Caco-2 (cell line): Measurements from ENCODE around the gene CCDC102B. TPM values are rescaled to one million over a fixed set of nuclear protein-coding genes. Genes with fewer than 3 reads are reported as not detected.

Experiments
- BruUV-seq: library from RNA; stranded (reverse); fragments of 400-500 nt; replicated peaks from 2 replicates; lab custom pipeline; 2021; lab: Mats Ljungman, UMichigan
- CTCF ChIA-PET: fragments of 300-600 bp; sonication (Branson Sonifier 250); formaldehyde crosslinking; loops from one replicate; lab custom pipeline; 2022; ENCODE audit warnings: antibody characterized with exemption; lab: Charles Lee
- POLR2A ChIA-PET: fragments of 300-600 bp; sonication (Branson Sonifier 250); formaldehyde crosslinking; loops from one replicate; lab custom pipeline; 2022; ENCODE audit warnings: antibody characterized with exemption; lab: Charles Lee
- DNase-seq, 2 experiments: peaks; one replicate each; pipeline versions ENCODE4 v3.0.0 to v3.0.0-alpha.2; 2020 to 2022
- H3K27me3 ChIP-seq: replicated peaks from 2 replicates; pipeline ENCODE4 v1.6.0; 2011; ENCODE audit warnings: low read length; ENCODE audit not compliant: control insufficient read depth, insufficient read depth
- H3K36me3 ChIP-seq: 2 replicates; pipeline ENCODE4 v1.5.1; 2011; ENCODE audit warnings: low read length; ENCODE audit not compliant: control insufficient read depth, insufficient read depth
- H3K4me1 ChIP-seq: fragments of 250-450 bp; sonication (Bioruptor Pico); 2 replicates; pipeline ENCODE4 v1.5.1; 2020; ENCODE audit warnings: mild to moderate bottlenecking
- H3K4me3 ChIP-seq: 2 replicates; pipeline ENCODE4 v1.5.1; 2011; ENCODE audit warnings: low read depth, mild to moderate bottlenecking, control low read depth, low read length
- H3K9me3 ChIP-seq: fragments of 250-450 bp; sonication (Bioruptor Pico); 2 replicates; pipeline ENCODE4 v1.5.1; 2020; ENCODE audit warnings: mild to moderate bottlenecking, moderate library complexity
- H3K27ac Mint-ChIP-seq: one replicate; pipeline ENCODE4 v1.8.0; 2022; ENCODE audit warnings: mixed read lengths; ENCODE audit not compliant: unreplicated experiment
- H3K27me3 Mint-ChIP-seq: one replicate; pipeline ENCODE4 v1.8.0; 2022; ENCODE audit warnings: mixed read lengths; ENCODE audit not compliant: insufficient read depth, unreplicated experiment
- H3K36me3 Mint-ChIP-seq: one replicate; pipeline ENCODE4 v1.8.0; 2022; ENCODE audit warnings: mild to moderate bottlenecking, mixed read lengths; ENCODE audit not compliant: insufficient read depth, unreplicated experiment
- H3K4me1 Mint-ChIP-seq: one replicate; pipeline ENCODE4 v1.8.0; 2022; ENCODE audit warnings: low read depth, mixed read lengths; ENCODE audit not compliant: unreplicated experiment
- H3K4me3 Mint-ChIP-seq: one replicate; pipeline ENCODE4 v1.8.0; 2022; ENCODE audit warnings: mild to moderate bottlenecking, moderate library complexity, mixed read lengths; ENCODE audit not compliant: unreplicated experiment
- H3K9me3 Mint-ChIP-seq: one replicate; pipeline ENCODE4 v1.8.0; 2022; ENCODE audit warnings: mixed read lengths; ENCODE audit not compliant: unreplicated experiment
- intact Hi-C: fragments of 100-400 bp; cut with micrococcal nuclease; formaldehyde crosslinking; loops from one replicate; pipeline ENCODE4 v1.10.0; 2022; ENCODE audit not compliant: unreplicated experiment
- total RNA-seq: library from RNA; stranded (reverse); gene quantifications from 2 replicates; pipeline ENCODE4 v1.2.3, GENCODE V29; 2022
- TF ChIP-seq, protein P1 (sequence below), 2 experiments: fragments of 200-600 bp in 1 of 2; IDR thresholded peaks; 1 replicate in 1 of 2; 2 replicates in 1 of 2; pipeline versions ENCODE4 v1.5.1 to v1.8.0; 2011 to 2022; ENCODE audit warnings: antibody characterized with exemption in 1 of 2, control low read depth in 1 of 2, inconsistent platforms in 1 of 2, low read depth in 1 of 2, low read length in 1 of 2, mild to moderate bottlenecking in 1 of 2, moderate library complexity in 1 of 2; ENCODE audit not compliant: insufficient read depth in 1 of 2, severe bottlenecking in 1 of 2, unreplicated experiment in 1 of 2

CCDC102B gene
- total RNA-seq, 1 experiment from 2014 or later = 1.1 TPM

DNA sequence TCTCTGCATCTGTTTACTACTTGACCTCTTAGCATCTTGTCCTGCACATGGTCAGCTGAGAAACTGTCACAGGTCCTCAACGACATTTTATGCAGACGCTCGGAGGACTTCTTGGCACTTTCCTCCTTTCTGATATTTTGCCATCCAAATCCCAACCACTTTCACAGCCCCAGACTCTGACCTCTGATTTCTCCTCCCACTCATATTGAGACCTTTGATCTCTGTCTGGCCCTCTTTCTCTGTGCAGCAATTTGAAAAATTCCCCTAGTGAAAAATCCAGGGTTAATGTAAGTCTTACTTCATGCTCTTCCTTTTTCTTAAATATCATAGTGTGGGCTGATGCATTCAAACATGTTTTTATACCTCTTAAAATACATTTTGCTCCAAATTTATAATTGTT, 273.8 kb downstream of the CCDC102B start:
- DNase-seq = no peak
- Histone ChIP-seq H3K9me3 (no peaks in the 10 kb centered on the region), H3K4me1 (no peaks in the 10 kb centered on the region), H3K4me3 (no peak overlapping the region), H3K36me3 (no peaks in the 10 kb centered on the region), H3K27me3 (no peaks in the 10 kb centered on the region)
- intact Hi-C loops = no loop called here
- TF ChIP-seq, protein P1, sequence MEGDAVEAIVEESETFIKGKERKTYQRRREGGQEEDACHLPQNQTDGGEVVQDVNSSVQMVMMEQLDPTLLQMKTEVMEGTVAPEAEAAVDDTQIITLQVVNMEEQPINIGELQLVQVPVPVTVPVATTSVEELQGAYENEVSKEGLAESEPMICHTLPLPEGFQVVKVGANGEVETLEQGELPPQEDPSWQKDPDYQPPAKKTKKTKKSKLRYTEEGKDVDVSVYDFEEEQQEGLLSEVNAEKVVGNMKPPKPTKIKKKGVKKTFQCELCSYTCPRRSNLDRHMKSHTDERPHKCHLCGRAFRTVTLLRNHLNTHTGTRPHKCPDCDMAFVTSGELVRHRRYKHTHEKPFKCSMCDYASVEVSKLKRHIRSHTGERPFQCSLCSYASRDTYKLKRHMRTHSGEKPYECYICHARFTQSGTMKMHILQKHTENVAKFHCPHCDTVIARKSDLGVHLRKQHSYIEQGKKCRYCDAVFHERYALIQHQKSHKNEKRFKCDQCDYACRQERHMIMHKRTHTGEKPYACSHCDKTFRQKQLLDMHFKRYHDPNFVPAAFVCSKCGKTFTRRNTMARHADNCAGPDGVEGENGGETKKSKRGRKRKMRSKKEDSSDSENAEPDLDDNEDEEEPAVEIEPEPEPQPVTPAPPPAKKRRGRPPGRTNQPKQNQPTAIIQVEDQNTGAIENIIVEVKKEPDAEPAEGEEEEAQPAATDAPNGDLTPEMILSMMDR (IDR thresholded peaks at IDR 0.05; ENCODE audit: insufficient read depth in 1 of 2, low read depth in 1 of 2, low read length in 1 of 2, severe bottlenecking in 1 of 2, unreplicated experiment in 1 of 2) = no peak
- Mint-ChIP-seq H3K4me3 (no peak overlapping the region), H3K27me3 (no peaks in the 10 kb centered on the region), H3K9me3 (no peaks in the 10 kb centered on the region), H3K4me1 (no peaks in the 10 kb centered on the region), H3K36me3 (no peaks in the 10 kb centered on the region), H3K27ac (no peak overlapping the region)
- ChIA-PET POLR2A (no interaction called here), CTCF (no interaction called here)
- no TSS peak for BruUV-seq

DNA sequence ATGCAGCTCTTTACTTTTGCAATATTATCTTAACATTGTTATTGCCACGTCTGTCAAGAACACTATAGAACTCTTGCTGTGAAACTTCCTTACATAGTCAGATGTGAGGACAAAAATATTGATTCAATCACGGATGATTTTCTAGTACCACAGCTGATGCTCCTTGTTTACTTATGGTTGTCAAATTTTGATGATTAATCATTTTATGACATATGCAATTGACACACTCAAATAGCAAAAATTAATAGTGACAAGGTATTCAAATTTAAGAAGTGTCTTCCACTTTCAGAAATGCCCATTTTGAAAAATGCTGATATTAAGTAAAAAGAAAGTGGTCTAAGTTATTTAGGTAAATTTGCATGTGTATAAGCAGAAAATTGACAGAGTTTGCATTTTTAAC, 284.0 kb downstream of the CCDC102B start:
- Mint-ChIP-seq H3K27me3 (peaks cover 2% of the 10 kb centered on the region), H3K4me3 (no peak overlapping the region), H3K4me1 (no peaks in the 10 kb centered on the region), H3K36me3 (no peaks in the 10 kb centered on the region), H3K27ac (no peak overlapping the region), H3K9me3 (no peaks in the 10 kb centered on the region)
- Histone ChIP-seq H3K36me3 (no peaks in the 10 kb centered on the region), H3K27me3 (no peaks in the 10 kb centered on the region), H3K4me3 (no peak overlapping the region), H3K9me3 (no peaks in the 10 kb centered on the region), H3K4me1 (no peaks in the 10 kb centered on the region)
- BruUV-seq = no TSS peak
- intact Hi-C loops = no loop called here
- TF ChIP-seq, protein P1 (IDR thresholded peaks at IDR 0.05; ENCODE audit: insufficient read depth in 1 of 2, low read depth in 1 of 2, low read length in 1 of 2, severe bottlenecking in 1 of 2, unreplicated experiment in 1 of 2) = no peak
- DNase-seq = no peak
- POLR2A ChIA-PET = no interaction called here
- CTCF ChIA-PET = no interaction called here

DNA sequence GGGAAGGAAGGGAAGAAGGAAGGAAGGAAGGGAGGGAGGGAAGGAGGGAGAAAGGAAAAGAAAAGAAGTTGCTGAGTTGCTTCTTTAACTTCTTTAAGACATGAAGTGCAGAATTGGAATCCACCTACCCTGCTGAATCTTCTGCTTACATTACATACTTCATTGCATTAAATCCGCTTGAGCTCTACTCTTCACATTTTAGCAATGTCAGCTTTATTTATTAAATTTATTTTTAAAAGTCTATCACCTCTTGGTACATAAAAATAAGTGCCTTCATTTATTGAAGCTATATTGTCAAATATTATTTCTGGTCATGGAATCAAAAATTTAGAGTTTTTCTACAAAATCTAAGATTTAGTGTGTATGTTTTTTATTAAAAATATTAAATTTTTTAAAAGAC, 284.6 kb downstream of the CCDC102B start:
- intact Hi-C loops = no loop called here

More for the DNA sequence above, 284.6 kb downstream of the CCDC102B start:
- no peaks in the 10 kb centered on the region for H3K9me3 ChIP-seq
- H3K9me3 Mint-ChIP-seq = no peaks in the 10 kb centered on the region
- no peaks in the 10 kb centered on the region for H3K36me3 ChIP-seq
- H3K4me1 Mint-ChIP-seq = no peaks in the 10 kb centered on the region
- H3K4me1 ChIP-seq = no peaks in the 10 kb centered on the region
- peaks cover 2% of the 10 kb centered on the region for H3K27me3 Mint-ChIP-seq
- H3K4me3 ChIP-seq = no peak overlapping the region
- H3K4me3 Mint-ChIP-seq = no peak overlapping the region
- TF ChIP-seq, protein P1 (IDR thresholded peaks at IDR 0.05; ENCODE audit: insufficient read depth in 1 of 2, low read depth in 1 of 2, low read length in 1 of 2, severe bottlenecking in 1 of 2, unreplicated experiment in 1 of 2) = no peak
- CTCF ChIA-PET = no interaction called here
- no peaks in the 10 kb centered on the region for H3K36me3 Mint-ChIP-seq
- H3K27ac Mint-ChIP-seq = no peak overlapping the region
- no peaks in the 10 kb centered on the region for H3K27me3 ChIP-seq
- DNase-seq = no peak
- BruUV-seq = no TSS peak
- POLR2A ChIA-PET = no interaction called here
